SJSA1 (cell line): ENCODE results near the gene DIAPH1. TPM values are rescaled to one million over a fixed set of nuclear protein-coding genes. Genes with fewer than 3 reads are reported as not detected.

Experiments used
- DNase-seq, 2 experiments: peaks; one replicate each; pipeline ENCODE4 v3.0.0-alpha.2; 2015 to 2020; ENCODE audit warnings: low spot score in 2 of 2, low read depth in 1 of 2
- H3K27ac ChIP-seq: fragments of 250-450 bp; sonication (Bioruptor Pico); 2 replicates; pipeline ENCODE4 v1.5.1; 2020; ENCODE audit warnings: mild to moderate bottlenecking, moderate library complexity
- H3K27me3 ChIP-seq: fragments of 250-450 bp; sonication (Bioruptor Pico); replicated peaks from 2 replicates; pipeline ENCODE4 v1.5.1; 2020; ENCODE audit warnings: mild to moderate bottlenecking, moderate library complexity
- H3K36me3 ChIP-seq: fragments of 250-450 bp; sonication (Bioruptor Pico); 2 replicates; pipeline ENCODE4 v1.5.1; 2020; ENCODE audit warnings: mild to moderate bottlenecking
- H3K4me1 ChIP-seq: fragments of 250-450 bp; sonication (Bioruptor Pico); replicated peaks from 2 replicates; pipeline ENCODE4 v1.6.1; 2021; ENCODE audit warnings: mild to moderate bottlenecking
- H3K4me3 ChIP-seq: fragments of 250-450 bp; sonication (Bioruptor Pico); 2 replicates; pipeline ENCODE4 v1.5.1; 2020; ENCODE audit warnings: mild to moderate bottlenecking
- H3K9me3 ChIP-seq: fragments of 250-450 bp; sonication (Bioruptor Pico); replicated peaks from 2 replicates; pipeline ENCODE4 v1.5.1; 2020; ENCODE audit warnings: mild to moderate bottlenecking
- total RNA-seq: library from RNA; depleted of rRNA; stranded (reverse); fragments of >200 nt; shearing (Covaris generic); gene quantifications from 2 replicates; pipeline ENCODE4 v1.2.3, GENCODE V29; 2014

Gene DIAPH1
- total RNA-seq, 1 experiment from 2014 or later: 44.5 TPM

DNA sequence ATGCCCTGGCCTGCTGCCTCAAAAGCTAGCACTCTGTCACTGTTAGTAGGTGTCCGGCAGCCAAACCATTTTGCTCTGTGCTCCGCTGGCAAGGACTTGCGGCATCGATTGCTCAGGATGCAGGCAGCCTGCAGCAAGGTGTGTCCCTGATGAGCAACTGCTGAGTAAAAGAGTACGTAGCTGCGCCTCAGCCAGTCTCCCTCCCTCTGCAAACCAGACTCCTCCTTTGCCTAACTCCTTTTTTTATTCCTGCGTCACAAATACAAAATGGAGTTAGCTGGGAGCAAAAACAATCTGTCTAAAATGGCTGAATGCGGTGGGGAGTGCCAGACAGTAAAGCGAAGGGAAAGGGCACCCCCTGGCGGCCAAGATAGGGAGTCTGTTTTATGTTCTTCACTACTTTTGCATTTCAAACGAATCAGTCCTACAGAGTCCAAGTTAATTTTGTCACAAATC lies 61.1 kb downstream of the DIAPH1 start:
- peak; percentile 89 to 91 for DNase-seq
- no peaks in the 10 kb centered on the region for H3K9me3 ChIP-seq
- peaks cover 17% of the 10 kb centered on the region for H3K4me1 ChIP-seq
- peaks cover 39% of the 10 kb centered on the region for H3K36me3 ChIP-seq
- H3K27ac ChIP-seq: peak overlapping the region; percentile 49
- no peaks in the 10 kb centered on the region for H3K27me3 ChIP-seq
- no peak overlapping the region for H3K4me3 ChIP-seq

DNA sequence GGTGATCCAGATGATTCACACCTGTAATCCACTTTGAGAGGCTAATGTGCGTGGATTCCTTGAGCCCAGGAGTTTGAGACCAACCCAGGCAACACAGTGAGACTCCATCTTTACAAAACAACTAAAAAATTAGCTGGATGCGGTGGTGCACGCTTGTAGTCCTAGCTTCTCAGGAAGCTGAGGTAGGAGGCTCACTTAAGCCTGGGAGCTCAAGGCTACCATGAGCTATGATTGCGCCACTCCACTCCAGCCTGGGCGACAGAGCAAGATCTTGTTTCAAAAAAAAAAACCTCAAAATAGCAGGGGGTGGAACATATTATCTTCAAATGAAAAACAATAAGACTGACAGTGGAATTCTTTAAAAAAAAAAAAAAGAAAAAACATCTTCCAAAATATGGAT lies 70.9 kb downstream of the DIAPH1 start:
- no peak for DNase-seq
- H3K9me3 ChIP-seq: peaks cover 5% of the 10 kb centered on the region; the same call in 1 of the 2 replicates
- H3K4me1 ChIP-seq: no peaks in the 10 kb centered on the region
- H3K27me3 ChIP-seq: no peaks in the 10 kb centered on the region
- H3K4me3 ChIP-seq: no peak overlapping the region
- peaks cover 27% of the 10 kb centered on the region for H3K36me3 ChIP-seq
- H3K27ac ChIP-seq: no peak overlapping the region

DNA sequence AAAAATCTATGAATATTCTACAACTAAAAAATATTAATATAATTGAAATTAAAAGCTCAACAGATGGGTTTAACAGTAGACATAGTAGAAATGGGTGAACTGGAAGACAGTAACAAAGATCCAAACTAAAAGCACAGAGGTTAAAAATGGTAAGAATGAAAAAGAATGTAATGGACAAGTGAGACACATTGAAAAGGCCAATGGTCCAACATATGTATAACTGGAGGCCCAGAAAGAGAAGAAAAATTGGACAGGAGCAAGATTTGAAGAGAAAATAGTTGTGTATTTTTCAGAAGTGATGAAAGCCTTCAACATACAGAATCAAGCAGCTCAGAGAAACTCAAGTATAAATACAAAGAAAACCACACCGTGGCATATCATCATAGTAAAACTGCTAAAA lies 71.3 kb downstream of the DIAPH1 start:
- Histone ChIP-seq H3K27me3 (no peaks in the 10 kb centered on the region), H3K9me3 (peaks cover 5% of the 10 kb centered on the region; the same call in 1 of the 2 replicates), H3K27ac (no peak overlapping the region), H3K36me3 (peaks cover 27% of the 10 kb centered on the region), H3K4me3 (no peak overlapping the region), H3K4me1 (no peaks in the 10 kb centered on the region)
- no peak for DNase-seq

DNA sequence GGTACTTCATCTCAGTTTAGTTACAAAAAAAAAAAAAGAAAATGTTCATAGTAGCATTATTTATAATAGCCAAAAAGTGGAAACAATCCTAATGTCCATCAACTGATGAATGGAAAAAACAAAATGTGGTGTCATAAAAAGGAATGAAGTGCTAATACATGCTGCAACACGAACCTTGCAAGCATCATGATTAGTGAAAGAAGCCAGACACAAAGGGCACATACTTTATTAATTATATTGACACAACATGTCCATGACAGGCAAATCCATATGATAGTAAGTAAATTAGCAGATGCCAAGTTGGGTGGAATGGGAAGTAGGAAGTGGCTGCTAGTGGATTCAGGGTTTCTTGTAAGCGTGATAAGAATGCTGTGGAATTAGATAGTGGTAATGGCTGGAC lies 75.7 kb downstream of the DIAPH1 start:
- Histone ChIP-seq H3K36me3 (peaks cover 28% of the 10 kb centered on the region), H3K27me3 (no peaks in the 10 kb centered on the region), H3K27ac (no peak overlapping the region), H3K4me3 (no peak overlapping the region), H3K9me3 (peaks cover 5% of the 10 kb centered on the region; the same call in 1 of the 2 replicates), H3K4me1 (no peaks in the 10 kb centered on the region)
- no peak for DNase-seq

DNA sequence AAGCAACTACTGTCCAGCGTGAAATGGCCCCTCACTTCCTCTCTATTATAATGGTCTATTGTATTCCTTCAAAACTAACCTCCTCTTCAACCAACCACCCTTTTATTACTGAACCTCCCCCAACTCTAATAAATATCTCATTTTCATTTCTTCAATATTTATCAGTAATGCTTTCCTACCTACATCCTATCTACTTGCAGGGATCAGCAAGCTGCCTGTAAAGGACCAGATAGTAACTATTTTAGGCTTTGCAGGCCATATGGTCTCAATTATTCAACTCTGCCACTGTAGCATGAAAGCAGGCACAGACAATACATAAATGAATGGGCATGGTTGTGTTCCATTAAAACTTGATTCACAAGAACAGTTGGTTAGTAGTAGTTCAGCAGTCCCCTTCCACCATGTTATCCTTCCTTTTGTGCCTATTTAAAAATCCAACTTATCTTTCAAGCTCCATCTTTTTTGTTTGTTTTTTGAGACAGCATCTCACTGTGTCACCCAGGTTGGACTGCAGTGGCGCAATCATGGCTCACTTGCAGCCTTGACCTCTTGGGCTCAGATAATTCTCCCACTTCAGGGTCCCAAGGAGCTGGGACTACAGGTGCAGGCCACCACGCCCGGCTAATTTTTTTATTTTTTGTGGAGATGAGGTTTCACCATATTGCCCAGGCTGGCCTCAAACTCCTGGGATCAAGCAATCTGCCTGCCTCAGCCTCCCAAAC lies 84.1 kb downstream of the DIAPH1 start:
- Histone ChIP-seq H3K4me1 (no peaks in the 10 kb centered on the region), H3K4me3 (no peak overlapping the region), H3K27me3 (no peaks in the 10 kb centered on the region), H3K27ac (no peak overlapping the region), H3K36me3 (peaks cover 29% of the 10 kb centered on the region), H3K9me3 (no peaks in the 10 kb centered on the region)
- no peak for DNase-seq

DNA sequence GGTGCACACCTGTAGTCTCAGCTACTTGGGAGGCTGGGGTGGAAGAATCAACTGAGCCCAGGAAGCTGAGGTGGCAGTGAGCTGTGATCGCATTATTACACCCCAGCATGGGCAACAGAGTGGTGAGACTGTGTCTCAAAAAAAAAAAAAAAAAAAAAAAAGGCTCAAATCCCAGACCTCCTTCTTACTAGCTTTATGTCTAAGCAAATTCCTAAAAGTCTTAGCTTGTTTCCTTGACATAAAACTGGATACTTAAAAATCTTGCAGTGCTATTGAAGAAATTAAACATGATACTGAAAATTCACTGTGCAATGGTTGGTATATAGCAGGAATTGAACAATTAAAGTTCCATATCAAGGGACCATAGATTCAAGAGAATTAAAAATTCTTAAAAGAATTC lies 84.9 kb downstream of the DIAPH1 start:
- H3K27ac ChIP-seq: no peak overlapping the region
- no peak for DNase-seq
- no peaks in the 10 kb centered on the region for H3K27me3 ChIP-seq
- H3K9me3 ChIP-seq: no peaks in the 10 kb centered on the region
- no peaks in the 10 kb centered on the region for H3K4me1 ChIP-seq
- H3K4me3 ChIP-seq: no peak overlapping the region
- H3K36me3 ChIP-seq: peaks cover 33% of the 10 kb centered on the region

DNA sequence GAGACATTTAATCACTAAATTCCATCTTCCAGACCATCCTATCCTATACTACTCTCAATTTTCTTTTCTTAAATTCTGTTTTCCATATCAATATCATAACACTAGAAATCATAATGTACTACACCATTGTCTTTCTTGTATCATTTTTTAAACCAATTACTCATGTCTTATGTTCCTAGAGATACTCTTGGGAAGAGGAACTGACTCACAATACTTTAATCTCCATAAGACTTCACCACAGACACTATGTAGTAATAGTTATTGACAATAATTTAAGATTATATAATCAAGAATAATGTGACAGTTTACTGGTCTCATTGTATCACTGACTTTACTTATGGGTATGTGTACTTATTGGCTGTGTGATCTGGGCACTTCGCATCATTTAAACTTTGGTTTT lies 86.1 kb downstream of the DIAPH1 start:
- DNase-seq: no peak

DNA sequence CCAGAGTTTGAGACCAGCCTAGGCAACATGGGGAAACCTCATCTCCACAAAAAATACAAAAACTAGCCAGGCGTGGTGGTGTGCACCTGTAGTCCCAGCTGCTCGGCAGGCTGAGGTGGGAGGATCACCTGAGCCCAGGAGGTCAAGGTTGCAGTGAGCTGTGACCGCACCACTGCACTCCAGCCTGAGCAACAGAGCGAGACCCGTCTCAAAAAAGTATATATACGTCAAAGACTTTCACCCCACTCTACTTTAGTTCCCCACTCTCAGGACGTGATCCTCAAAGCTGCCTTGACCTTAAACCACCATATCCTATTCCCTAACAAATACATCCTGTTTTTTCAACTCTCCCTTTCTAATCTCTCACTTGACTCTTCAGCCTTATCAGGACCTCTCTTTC lies 88.9 kb downstream of the DIAPH1 start:
- peaks cover 11% of the 10 kb centered on the region for H3K4me1 ChIP-seq
- no peak overlapping the region for H3K27ac ChIP-seq

More for the DNA sequence above, 86.1 kb downstream of the DIAPH1 start:
- Histone ChIP-seq H3K27me3 (no peaks in the 10 kb centered on the region), H3K4me1 (no peaks in the 10 kb centered on the region), H3K27ac (no peak overlapping the region), H3K36me3 (peaks cover 45% of the 10 kb centered on the region), H3K9me3 (no peaks in the 10 kb centered on the region), H3K4me3 (no peak overlapping the region)

DNA sequence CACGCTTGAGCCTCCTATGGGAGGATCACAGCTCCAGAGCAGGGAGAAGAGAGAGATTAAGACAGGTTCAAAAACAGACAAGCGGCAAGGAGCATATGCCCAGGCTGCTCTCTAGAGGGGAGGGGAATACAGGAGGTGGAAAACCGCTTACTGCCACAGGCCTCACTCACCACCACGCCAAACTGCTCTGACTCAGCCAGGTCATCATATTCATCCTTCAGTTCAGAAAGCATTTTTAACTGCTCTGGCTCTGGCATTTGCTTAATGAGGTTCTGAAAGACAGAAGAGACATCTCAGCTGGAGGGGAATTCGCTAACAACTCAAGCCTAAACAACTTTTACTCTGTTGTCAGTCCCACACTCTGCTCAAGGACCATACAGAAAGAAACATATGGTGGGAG lies 89.8 kb downstream of the DIAPH1 start:
- peaks cover 20% of the 10 kb centered on the region for H3K4me1 ChIP-seq
- no peak for DNase-seq
- no peaks in the 10 kb centered on the region for H3K27me3 ChIP-seq
- no peak overlapping the region for H3K4me3 ChIP-seq
- H3K9me3 ChIP-seq: no peaks in the 10 kb centered on the region
- H3K36me3 ChIP-seq: peaks cover 55% of the 10 kb centered on the region
- no peak overlapping the region for H3K27ac ChIP-seq

More for the DNA sequence above, 88.9 kb downstream of the DIAPH1 start:
- H3K9me3 ChIP-seq: no peaks in the 10 kb centered on the region
- DNase-seq: no peak
- H3K4me3 ChIP-seq: no peak overlapping the region
- peaks cover 58% of the 10 kb centered on the region for H3K36me3 ChIP-seq
- H3K27me3 ChIP-seq: no peaks in the 10 kb centered on the region

DNA sequence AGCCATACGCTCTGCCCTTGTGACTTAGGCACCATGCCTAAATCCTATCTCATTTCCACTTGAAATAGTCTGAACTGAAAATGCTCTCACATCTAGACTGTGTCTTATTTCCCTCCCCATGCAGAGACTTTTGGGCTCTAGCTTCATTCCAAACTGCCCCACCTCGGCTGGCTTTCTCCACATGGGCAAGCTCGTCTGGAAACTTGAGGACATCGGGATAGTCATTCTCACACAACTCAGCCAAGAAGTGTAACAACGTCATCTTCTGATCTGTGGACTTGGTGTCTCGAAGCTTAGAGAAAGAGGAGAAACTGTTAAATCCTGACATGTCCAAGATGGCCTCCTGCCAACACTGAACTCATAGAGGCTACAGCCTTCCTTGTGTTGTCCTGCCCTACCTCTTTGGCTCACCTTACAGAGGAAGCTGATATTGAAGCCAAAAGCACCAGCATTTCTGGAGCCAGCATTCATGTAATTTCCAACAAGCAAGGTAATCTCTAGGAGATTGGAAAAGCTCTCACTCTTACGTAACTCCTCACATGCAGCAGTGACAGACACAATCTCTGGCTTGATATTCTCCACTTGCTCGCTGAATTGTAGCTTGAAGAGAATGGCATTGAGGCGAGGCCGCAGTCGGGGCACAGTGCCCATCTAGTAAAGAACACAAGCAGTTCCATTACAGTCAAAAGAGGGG lies 90.4 kb downstream of the DIAPH1 start:
- no peak overlapping the region for H3K27ac ChIP-seq
- H3K4me1 ChIP-seq: peaks cover 20% of the 10 kb centered on the region
- no peaks in the 10 kb centered on the region for H3K27me3 ChIP-seq
- H3K36me3 ChIP-seq: peaks cover 55% of the 10 kb centered on the region
- DNase-seq: no peak
- no peaks in the 10 kb centered on the region for H3K9me3 ChIP-seq
- no peak overlapping the region for H3K4me3 ChIP-seq

DNA sequence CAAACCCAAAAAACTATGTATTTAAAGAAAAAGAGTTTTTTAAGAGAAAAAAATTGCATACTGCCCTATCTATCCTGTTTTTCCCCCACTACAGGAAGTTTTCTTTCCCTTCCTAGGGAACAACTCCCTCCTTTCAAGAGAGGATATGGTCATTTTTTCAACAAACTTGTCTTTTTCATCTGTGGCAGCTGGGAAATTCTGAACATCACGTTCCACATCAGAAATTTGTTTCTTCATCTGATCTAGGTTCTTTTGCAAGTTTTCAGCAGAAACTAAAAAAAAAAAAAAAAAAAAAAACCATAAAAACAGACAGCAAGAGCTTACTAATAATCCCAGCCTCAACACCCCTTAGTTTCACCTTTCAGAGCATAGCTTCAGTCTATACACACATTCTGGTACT lies 91.4 kb downstream of the DIAPH1 start:
- H3K27ac ChIP-seq: no peak overlapping the region

DNA sequence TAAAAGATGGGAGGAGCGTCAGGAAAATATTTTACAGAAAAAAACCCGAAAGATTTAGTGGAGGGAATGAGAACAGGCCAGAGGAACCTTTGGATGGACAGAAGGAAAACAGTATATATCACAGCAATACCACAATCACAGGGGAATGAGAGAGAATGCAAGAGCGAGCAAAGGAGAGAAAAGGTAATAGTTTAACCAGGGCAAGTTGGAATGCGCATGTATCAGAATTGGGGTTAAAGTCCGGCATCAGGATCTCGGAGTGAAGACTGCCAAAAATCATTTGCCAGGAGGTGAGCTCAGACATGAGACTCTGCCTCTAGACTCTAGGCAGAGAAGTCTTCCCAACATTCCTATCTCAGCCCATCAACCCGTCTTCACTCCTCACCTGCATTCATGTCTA lies 93.1 kb downstream of the DIAPH1 start:
- peaks cover 44% of the 10 kb centered on the region for H3K4me1 ChIP-seq
- H3K36me3 ChIP-seq: peaks cover 56% of the 10 kb centered on the region

More for the DNA sequence above, 91.4 kb downstream of the DIAPH1 start:
- Histone ChIP-seq H3K27me3 (no peaks in the 10 kb centered on the region), H3K4me3 (no peak overlapping the region), H3K4me1 (peaks cover 29% of the 10 kb centered on the region), H3K9me3 (no peaks in the 10 kb centered on the region), H3K36me3 (peaks cover 56% of the 10 kb centered on the region)
- no peak for DNase-seq

DNA sequence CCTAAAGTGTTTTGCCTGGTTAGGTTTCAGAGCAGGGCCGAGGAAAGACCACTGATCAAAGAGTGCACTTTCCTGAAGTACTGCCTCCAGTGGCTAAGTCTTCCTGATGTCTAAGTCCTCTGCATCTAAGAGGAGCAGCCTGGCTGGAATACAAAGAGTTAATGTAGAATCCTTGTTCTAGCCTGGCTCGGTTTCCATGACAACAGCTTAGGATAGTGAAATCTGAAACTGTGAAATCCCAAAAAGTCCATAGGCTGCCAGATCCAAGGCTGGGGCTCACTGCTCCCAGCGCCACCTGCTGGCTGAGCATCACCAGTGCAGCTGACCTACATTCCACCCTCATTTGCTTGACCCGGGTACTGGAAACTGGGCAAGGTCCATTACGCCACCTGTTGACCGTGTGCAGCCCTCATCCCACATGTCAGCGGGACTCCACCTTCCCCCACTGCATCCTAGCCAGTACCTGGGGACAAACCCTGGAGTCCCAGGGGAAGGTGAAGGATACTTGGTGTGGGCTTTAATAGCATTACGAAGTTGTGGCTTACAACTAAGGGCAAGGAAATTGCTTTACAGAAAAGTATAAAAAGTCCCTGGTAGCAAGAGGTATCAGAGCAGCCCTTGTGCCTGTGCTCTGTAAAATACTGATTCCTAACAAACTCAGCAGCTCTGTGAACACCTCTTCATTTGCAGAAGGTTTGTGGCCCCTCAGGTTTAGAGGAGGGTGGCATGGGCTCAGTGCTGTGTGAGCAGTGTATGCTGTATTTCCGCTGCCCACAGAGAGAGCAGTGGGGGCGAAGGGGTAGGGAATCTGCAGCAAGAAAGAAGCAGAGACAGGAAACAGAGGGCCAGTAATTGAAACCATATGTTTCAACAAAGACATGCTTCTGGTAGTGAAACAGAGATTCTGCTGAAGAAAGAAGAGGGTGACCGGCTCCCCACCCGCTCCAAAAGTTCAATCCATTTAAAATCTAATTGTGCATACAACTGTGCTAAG lies 93.9 kb downstream of the DIAPH1 start:
- H3K36me3 ChIP-seq: peaks cover 59% of the 10 kb centered on the region
- H3K27ac ChIP-seq: peak overlapping the region; percentile 48
- no peaks in the 10 kb centered on the region for H3K9me3 ChIP-seq
- DNase-seq: peak; percentile 93 to 96
- H3K27me3 ChIP-seq: no peaks in the 10 kb centered on the region
- H3K4me3 ChIP-seq: no peak overlapping the region
- H3K4me1 ChIP-seq: peaks cover 51% of the 10 kb centered on the region

More for the DNA sequence above, 93.1 kb downstream of the DIAPH1 start:
- H3K27ac ChIP-seq: peak overlapping the region; percentile 48
- DNase-seq: no peak
- H3K27me3 ChIP-seq: no peaks in the 10 kb centered on the region
- H3K4me3 ChIP-seq: no peak overlapping the region
- H3K9me3 ChIP-seq: no peaks in the 10 kb centered on the region
